Bronchial epithelial cell (primary cell): ENCODE measurements around the gene GABRE. TPM values are rescaled to one million over a fixed set of nuclear protein-coding genes. Genes with fewer than 3 reads are reported as not detected.

Experiments used
- DNase-seq: peaks from one replicate; pipeline ENCODE4 v3.0.0-alpha.2; 2010; ENCODE audit warnings: low read depth
- FAIRE-seq: peaks from 2 replicates; lab custom pipeline; 2011; peaks lifted over from hg19 to GRCh38; lab: Jason Lieb, UNC
- H3K27me3 ChIP-seq: 2 replicates; pipeline ENCODE4 v1.5.1; 2011; ENCODE audit warnings: low read length; ENCODE audit not compliant: control insufficient read depth, insufficient read depth
- H3K36me3 ChIP-seq: 2 replicates; pipeline ENCODE4 v1.5.1; 2011; ENCODE audit warnings: low read length; ENCODE audit not compliant: control insufficient read depth, insufficient read depth
- H3K4me3 ChIP-seq: 2 replicates; pipeline ENCODE4 v1.5.1; 2011; ENCODE audit warnings: mild to moderate bottlenecking, low read depth, low read length, control low read depth
- CTCF ChIP-seq: IDR thresholded peaks from 2 replicates; pipeline ENCODE4 v1.5.1; 2011; ENCODE audit warnings: mild to moderate bottlenecking, moderate library complexity, low read length, control low read depth, inconsistent platforms; ENCODE audit not compliant: insufficient read depth, severe bottlenecking
- total RNA-seq: library from RNA; depleted of rRNA; stranded (reverse); fragments of >200 nt; gene quantifications from 2 replicates; pipeline ENCODE4 v1.2.1, GENCODE V29; 2014

Gene GABRE
- total RNA-seq, 1 donor from 2014 or later: 29.2 TPM

- no peak for DNase-seq
Observed at GRCh38 chrX:151977009-151977408, 2.5 kb upstream of the GABRE start.

GRCh38 chrX:151975736-151976275 lies 1.3 kb upstream of the GABRE start:
- DNase-seq: no peak

More at GRCh38 chrX:151977009-151977408, 2.5 kb upstream of the GABRE start:
- Histone ChIP-seq H3K27me3 (no peaks in the 10 kb centered on the region), H3K36me3 (no peaks in the 10 kb centered on the region), H3K4me3 (no peak overlapping the region)
- TF ChIP-seq CTCF: no peak
- FAIRE-seq: no peak

GRCh38 chrX:151975228-151975593 lies 735 bp upstream of the GABRE start:
- Histone ChIP-seq H3K4me3 (peak overlapping the region; percentile 58), H3K36me3 (no peaks in the 10 kb centered on the region), H3K27me3 (no peaks in the 10 kb centered on the region)
- TF ChIP-seq CTCF: no peak
- FAIRE-seq (no peak), DNase-seq (no peak)

More at GRCh38 chrX:151975736-151976275, 1.3 kb upstream of the GABRE start:
- H3K4me3 ChIP-seq: no peak overlapping the region
- TF ChIP-seq CTCF: no peak
- FAIRE-seq: no peak
- H3K36me3 ChIP-seq: no peaks in the 10 kb centered on the region
- H3K27me3 ChIP-seq: no peaks in the 10 kb centered on the region

- Histone ChIP-seq H3K4me3 (peak overlapping the region; percentile 58), H3K36me3 (peaks cover 2% of the 10 kb centered on the region), H3K27me3 (no peaks in the 10 kb centered on the region)
- TF ChIP-seq CTCF: no peak
- peak; percentile 40 for FAIRE-seq
- DNase-seq: peak; percentile 26
Observed at GRCh38 chrX:151973851-151974335, 583 bp downstream of the GABRE start.

- TF ChIP-seq CTCF: no peak
- H3K27me3 ChIP-seq: no peaks in the 10 kb centered on the region
- peak; percentile 38 for DNase-seq
- H3K4me3 ChIP-seq: peak overlapping the region; percentile 58
- FAIRE-seq: no peak
- H3K36me3 ChIP-seq: peaks cover 8% of the 10 kb centered on the region
Observed at GRCh38 chrX:151973060-151973661, 1.3 kb downstream of the GABRE start.
